Measurements from ENCODE around the gene VPREB1.
"Not testable (repeated sequence)": the region's sequence is repeated elsewhere in the genome, so short reads cannot be mapped to it uniquely, and the experiment has no call there.

DNA sequence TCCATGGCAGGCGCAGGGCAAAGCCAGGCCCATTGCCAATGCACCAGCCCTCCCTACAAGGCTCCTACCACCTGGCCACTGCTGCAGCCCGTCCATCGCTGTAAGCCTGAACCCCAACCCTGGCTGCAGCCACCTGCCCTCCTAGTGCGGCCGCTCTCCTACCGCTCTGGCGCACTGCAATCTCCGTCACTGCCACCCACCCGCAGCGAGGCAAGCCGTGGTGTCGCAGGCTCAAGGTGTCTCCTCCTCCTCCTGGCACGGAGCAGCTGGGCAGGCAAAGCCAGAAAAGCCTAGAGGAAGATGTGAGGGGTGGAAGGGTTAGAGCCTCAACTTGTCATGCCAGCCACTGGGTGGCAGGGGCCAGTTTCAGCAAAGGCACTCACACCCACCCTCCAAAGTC is 50.1 kb downstream of the VPREB1 start:
- TF ChIP-seq, protein P1, sequence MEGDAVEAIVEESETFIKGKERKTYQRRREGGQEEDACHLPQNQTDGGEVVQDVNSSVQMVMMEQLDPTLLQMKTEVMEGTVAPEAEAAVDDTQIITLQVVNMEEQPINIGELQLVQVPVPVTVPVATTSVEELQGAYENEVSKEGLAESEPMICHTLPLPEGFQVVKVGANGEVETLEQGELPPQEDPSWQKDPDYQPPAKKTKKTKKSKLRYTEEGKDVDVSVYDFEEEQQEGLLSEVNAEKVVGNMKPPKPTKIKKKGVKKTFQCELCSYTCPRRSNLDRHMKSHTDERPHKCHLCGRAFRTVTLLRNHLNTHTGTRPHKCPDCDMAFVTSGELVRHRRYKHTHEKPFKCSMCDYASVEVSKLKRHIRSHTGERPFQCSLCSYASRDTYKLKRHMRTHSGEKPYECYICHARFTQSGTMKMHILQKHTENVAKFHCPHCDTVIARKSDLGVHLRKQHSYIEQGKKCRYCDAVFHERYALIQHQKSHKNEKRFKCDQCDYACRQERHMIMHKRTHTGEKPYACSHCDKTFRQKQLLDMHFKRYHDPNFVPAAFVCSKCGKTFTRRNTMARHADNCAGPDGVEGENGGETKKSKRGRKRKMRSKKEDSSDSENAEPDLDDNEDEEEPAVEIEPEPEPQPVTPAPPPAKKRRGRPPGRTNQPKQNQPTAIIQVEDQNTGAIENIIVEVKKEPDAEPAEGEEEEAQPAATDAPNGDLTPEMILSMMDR (IDR thresholded peaks at IDR 0.05; ENCODE audit: low read depth, low read length), result not testable (repeated sequence)
- TF ChIP-seq, protein P2, sequence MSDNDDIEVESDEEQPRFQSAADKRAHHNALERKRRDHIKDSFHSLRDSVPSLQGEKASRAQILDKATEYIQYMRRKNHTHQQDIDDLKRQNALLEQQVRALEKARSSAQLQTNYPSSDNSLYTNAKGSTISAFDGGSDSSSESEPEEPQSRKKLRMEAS (IDR thresholded peaks at IDR 0.05; ENCODE audit: low read depth, low read length), result not testable (repeated sequence)

Data from NB4 (cell line).